ENCODE data around the gene LTO1. TPM values are rescaled to one million over a fixed set of nuclear protein-coding genes. Genes with fewer than 3 reads are reported as not detected.
"Not testable (repeated sequence)": the region's sequence is repeated elsewhere in the genome, so short reads cannot be mapped to it uniquely, and the experiment has no call there.

Gene LTO1
- total RNA-seq, 4 donors from 2014 or later: 9.9 to 27.3 (median 20.6) TPM

DNA sequence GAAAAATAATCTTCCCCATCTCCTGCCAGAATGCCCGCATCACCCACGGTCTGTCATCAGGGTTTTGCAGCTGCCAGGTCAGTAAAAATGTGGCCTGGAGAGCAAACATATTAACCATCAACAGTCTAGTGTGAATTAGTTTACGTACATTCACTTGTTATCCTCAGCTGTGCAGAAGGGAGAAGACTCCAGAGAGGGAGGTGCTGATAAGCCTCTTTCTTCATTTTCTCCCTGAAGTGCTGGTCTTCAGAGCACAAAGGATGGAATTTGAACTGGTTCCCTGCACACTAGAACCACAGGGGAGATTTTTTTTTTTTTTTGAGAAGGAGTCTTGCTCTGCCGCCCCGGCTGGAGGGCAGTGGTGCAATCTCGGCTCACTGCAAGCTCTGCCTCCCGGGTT, 20.4 kb upstream of the LTO1 start:
- no peak for DNase-seq (ENCODE audit: low spot score)
- no peak for ATAC-seq (ENCODE audit: low FRiP score)
- no peak for TF ChIP-seq CTCF (IDR thresholded peaks at IDR 0.05)

- no peak for TF ChIP-seq CTCF (IDR thresholded peaks at IDR 0.05)
- DNase-seq (ENCODE audit: low spot score): no peak
- no peak for ATAC-seq (ENCODE audit: low FRiP score)
Measured at GRCh38 chr11:69694781-69695180, 19.6 kb upstream of the LTO1 start.

- no peak for DNase-seq (ENCODE audit: low spot score)
- no peak for TF ChIP-seq CTCF (IDR thresholded peaks at IDR 0.05)
- ATAC-seq (ENCODE audit: low FRiP score): no peak
Measured at GRCh38 chr11:69692422-69692821, 17.3 kb upstream of the LTO1 start.

DNA sequence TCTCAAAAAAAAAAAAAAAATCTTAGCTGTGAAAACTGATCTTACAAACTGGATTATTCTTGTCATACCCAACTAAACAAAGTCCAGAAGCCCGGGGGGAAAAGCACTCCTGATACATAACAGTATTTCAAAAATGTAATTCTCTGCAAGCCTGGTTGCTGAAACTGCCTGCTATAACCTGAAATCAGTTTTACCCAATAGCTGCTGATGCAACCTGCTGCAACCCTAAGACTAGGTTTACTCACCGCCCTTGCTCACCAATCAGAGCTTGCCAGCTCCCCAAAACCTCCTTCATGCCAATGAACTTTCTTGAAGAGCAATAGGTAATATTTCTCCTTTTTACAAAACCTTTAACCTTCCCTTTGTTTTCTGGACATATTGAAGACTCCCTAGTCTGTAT, 16.3 kb upstream of the LTO1 start:
- DNase-seq (ENCODE audit: low spot score) (no peak), ATAC-seq (ENCODE audit: low FRiP score) (no peak)
- TF ChIP-seq CTCF (IDR thresholded peaks at IDR 0.05): no peak

DNA sequence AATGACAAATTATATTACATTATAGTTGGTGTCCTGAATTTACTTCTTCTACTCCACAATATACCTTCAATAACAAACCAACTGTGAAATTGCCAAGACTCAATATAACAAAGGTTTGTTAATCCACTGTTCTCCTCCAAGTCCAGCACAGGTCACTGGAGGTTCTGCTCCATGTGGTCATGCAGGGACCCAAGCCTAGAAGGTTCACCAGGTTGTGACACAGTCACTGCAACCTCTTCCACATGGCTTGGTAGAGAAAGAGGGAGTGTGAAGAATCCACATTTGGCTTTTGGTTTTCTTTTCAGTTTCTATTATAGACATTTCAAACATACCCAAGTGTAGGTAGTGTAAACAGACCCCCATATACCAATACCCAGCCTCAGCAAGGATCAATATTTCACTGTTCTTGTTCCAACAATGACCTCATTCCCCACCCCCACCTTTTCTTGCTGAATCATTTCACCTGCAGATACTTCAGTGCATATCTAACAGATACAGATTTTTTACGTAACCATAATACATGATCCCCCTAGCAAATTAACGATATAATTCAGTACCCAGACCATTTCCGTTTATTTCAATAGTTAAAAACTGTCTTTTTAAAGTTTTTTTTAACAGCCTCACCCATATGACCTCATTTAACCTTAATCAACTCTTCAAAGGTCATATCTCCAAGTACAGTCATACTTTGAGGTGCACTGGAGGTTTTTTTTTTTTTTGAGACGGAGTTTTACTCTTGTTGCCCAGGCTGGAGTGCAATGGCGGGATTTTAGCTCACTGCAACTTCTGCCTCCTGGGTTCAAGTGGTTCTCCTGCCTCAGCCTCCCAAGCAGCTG, 14.5 kb upstream of the LTO1 start:
- ATAC-seq (ENCODE audit: low FRiP score): no peak
- no peak for DNase-seq (ENCODE audit: low spot score)
- no peak for TF ChIP-seq CTCF (IDR thresholded peaks at IDR 0.05)

DNA sequence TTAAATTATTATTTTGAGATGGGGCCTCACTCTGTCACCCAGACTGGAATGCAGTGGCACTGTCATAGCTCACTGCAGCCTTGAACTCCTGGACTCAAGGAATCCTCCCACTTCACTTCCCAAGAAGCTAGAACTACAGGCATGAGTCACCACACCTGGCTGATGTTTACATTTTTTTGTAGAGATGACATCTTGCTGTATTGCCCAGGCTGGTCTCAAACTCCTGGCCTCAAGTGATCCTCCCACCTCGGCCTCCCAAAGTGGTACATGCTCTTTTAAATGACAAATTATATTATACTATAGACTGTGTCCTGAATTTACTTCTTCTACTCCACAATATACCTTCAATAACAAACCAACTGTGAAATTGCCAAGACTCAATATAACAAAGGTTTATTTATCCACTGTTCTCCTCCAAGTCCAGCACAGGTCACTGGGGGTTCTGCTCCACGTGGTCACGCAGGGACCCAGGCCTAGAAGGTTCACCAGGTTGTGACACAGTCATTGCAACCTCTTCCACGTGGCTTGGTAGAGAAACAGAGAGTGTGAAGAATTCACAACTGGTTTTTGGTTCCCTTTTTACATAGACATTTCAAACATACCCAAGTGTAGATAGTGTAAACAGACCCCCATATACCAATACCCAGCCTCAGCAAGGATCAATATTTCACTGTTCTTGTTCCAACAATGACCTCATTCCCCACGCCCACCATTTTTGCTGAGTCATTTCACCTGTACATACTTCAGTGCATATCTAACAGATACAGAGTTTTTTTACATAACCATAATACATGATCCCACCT, 13.0 kb upstream of the LTO1 start:
- DNase-seq (ENCODE audit: low spot score); ATAC-seq (ENCODE audit: low FRiP score): not testable (repeated sequence)

GRCh38 chr11:69686856-69687255, 11.7 kb upstream of the LTO1 start:
- no peak for DNase-seq (ENCODE audit: low spot score)
- ATAC-seq (ENCODE audit: low FRiP score): no peak
- no peak for TF ChIP-seq CTCF (IDR thresholded peaks at IDR 0.05)

All from omental fat pad (tissue), 4 donors.